DOHH2 (cell line): ENCODE results near the gene TTLL8.
"Not testable (repeated sequence)": the region's sequence is repeated elsewhere in the genome, so short reads cannot be mapped to it uniquely, and the experiment has no call there.

Source experiments
- H3F3A ChIP-seq: fragments of 200-600 bp; sonication (generic), shearing (Covaris generic); 2 replicates; pipeline ENCODE4 v1.6.0; 2016; ENCODE audit warnings: antibody characterized with exemption, mild to moderate bottlenecking; ENCODE audit not compliant: control insufficient read depth, insufficient read depth
- H3K27ac ChIP-seq: fragments of 200-600 bp; sonication (generic); 2 replicates; pipeline ENCODE4 v1.5.1; 2014; ENCODE audit warnings: low read depth, mild to moderate bottlenecking, low read length, moderate library complexity
- H3K27me3 ChIP-seq: fragments of 200-600 bp; sonication (generic); 2 replicates; pipeline ENCODE4 v1.6.1; 2014; ENCODE audit warnings: mild to moderate bottlenecking, low read length, mixed read lengths; ENCODE audit not compliant: control insufficient read depth
- H3K36me3 ChIP-seq: fragments of 200-600 bp; sonication (generic); 2 replicates; pipeline ENCODE4 v1.6.1; 2014; ENCODE audit warnings: mild to moderate bottlenecking, low read length, moderate library complexity, mixed read lengths; ENCODE audit not compliant: control insufficient read depth
- H3K4me1 ChIP-seq: fragments of 200-600 bp; sonication (generic); 2 replicates; pipeline ENCODE4 v1.6.1; 2014; ENCODE audit warnings: mild to moderate bottlenecking, low read length, mixed read lengths; ENCODE audit not compliant: control insufficient read depth
- H3K4me2 ChIP-seq: fragments of 200-600 bp; sonication (generic); 2 replicates; pipeline ENCODE4 v1.6.0; 2014; ENCODE audit warnings: mild to moderate bottlenecking, low read length, moderate library complexity
- H3K4me3 ChIP-seq: fragments of 200-600 bp; sonication (generic); 2 replicates; pipeline ENCODE4 v1.5.1; 2014; ENCODE audit warnings: mild to moderate bottlenecking, low read length, mixed read lengths
- H3K79me2 ChIP-seq: fragments of 200-600 bp; sonication (generic); 2 replicates; pipeline ENCODE4 v1.6.1; 2014; ENCODE audit warnings: mild to moderate bottlenecking, low read length, mixed read lengths; ENCODE audit not compliant: control insufficient read depth
- H3K9me2 ChIP-seq: fragments of 200-600 bp; sonication (generic); replicated peaks from 2 replicates; pipeline ENCODE4 v1.6.1; 2014; ENCODE audit warnings: mild to moderate bottlenecking, low read length, mixed read lengths; ENCODE audit not compliant: control insufficient read depth
- H3K9me3 ChIP-seq: fragments of 200-600 bp; sonication (generic); 2 replicates; pipeline ENCODE4 v1.6.1; 2014; ENCODE audit warnings: antibody characterized with exemption, low read length, mixed read lengths; ENCODE audit not compliant: control insufficient read depth, insufficient read depth
- H4K20me1 ChIP-seq: fragments of 200-600 bp; sonication (generic); 2 replicates; pipeline ENCODE4 v1.6.0; 2014; ENCODE audit warnings: low read depth, mild to moderate bottlenecking, antibody characterized with exemption, low read length, moderate library complexity; ENCODE audit not compliant: control insufficient read depth, insufficient read depth
- CTCF ChIP-seq: fragments of 200-600 bp; sonication (generic); IDR thresholded peaks from one replicate; pipeline ENCODE4 v1.5.1; 2014; ENCODE audit warnings: antibody characterized with exemption, mild to moderate bottlenecking, low read depth, low read length; ENCODE audit not compliant: poor library complexity, severe bottlenecking
- EZH2phosphoT487 ChIP-seq: fragments of 200-600 bp; sonication (generic); IDR thresholded peaks from 2 replicates; pipeline ENCODE4 v1.6.1; 2017; ENCODE audit warnings: borderline replicate concordance, mild to moderate bottlenecking, antibody characterized with exemption, low read length, moderate library complexity, mixed read lengths

TTLL8 gene

GRCh38 chr22:49991167-49991566 is 66.9 kb downstream of the TTLL8 start:
- no peaks in the 10 kb centered on the region for H3K9me2 ChIP-seq
- TF ChIP-seq CTCF (no peak), EZH2phosphoT487 (no peak)
- peaks cover 6% of the 10 kb centered on the region for H3K9me3 ChIP-seq
- H3K79me2 ChIP-seq, result no peaks in the 10 kb centered on the region
- no peak overlapping the region for H3K4me2 ChIP-seq
- H3K27me3 ChIP-seq, result no peaks in the 10 kb centered on the region
- H4K20me1 ChIP-seq, result no peaks in the 10 kb centered on the region
- H3F3A ChIP-seq, result no peaks in the 10 kb centered on the region
- no peak overlapping the region for H3K4me3 ChIP-seq
- H3K36me3 ChIP-seq, result no peaks in the 10 kb centered on the region
- H3K4me1 ChIP-seq, result peaks cover 11% of the 10 kb centered on the region
- no peak overlapping the region for H3K27ac ChIP-seq

GRCh38 chr22:49989826-49990225 is 68.3 kb downstream of the TTLL8 start:
- H4K20me1 ChIP-seq, H3K79me2 ChIP-seq, H3K4me3 ChIP-seq, H3K27ac ChIP-seq, H3K36me3 ChIP-seq, H3K4me2 ChIP-seq, H3F3A ChIP-seq, H3K9me2 ChIP-seq, H3K9me3 ChIP-seq, H3K27me3 ChIP-seq: not testable (repeated sequence)
- H3K4me1 ChIP-seq, result peaks cover 11% of the 10 kb centered on the region

GRCh38 chr22:49986325-49986724 is 71.8 kb downstream of the TTLL8 start:
- Histone ChIP-seq H3K4me1 (no peaks in the 10 kb centered on the region), H3F3A (no peaks in the 10 kb centered on the region), H3K4me2 (no peak overlapping the region), H3K9me3 (peaks cover 9% of the 10 kb centered on the region), H3K27me3 (no peaks in the 10 kb centered on the region), H4K20me1 (no peaks in the 10 kb centered on the region), H3K27ac (no peak overlapping the region), H3K79me2 (no peaks in the 10 kb centered on the region), H3K36me3 (no peaks in the 10 kb centered on the region), H3K9me2 (no peaks in the 10 kb centered on the region), H3K4me3 (no peak overlapping the region)
- TF ChIP-seq EZH2phosphoT487 (no peak), CTCF (no peak)

GRCh38 chr22:49983148-49984042 is 74.7 kb downstream of the TTLL8 start:
- H3K36me3 ChIP-seq, result no peaks in the 10 kb centered on the region
- no peaks in the 10 kb centered on the region for H4K20me1 ChIP-seq
- TF ChIP-seq CTCF (no peak), EZH2phosphoT487 (no peak)
- no peaks in the 10 kb centered on the region for H3K9me2 ChIP-seq
- peaks cover 6% of the 10 kb centered on the region for H3K4me1 ChIP-seq
- peaks cover 9% of the 10 kb centered on the region for H3F3A ChIP-seq
- H3K27me3 ChIP-seq, result no peaks in the 10 kb centered on the region
- no peak overlapping the region for H3K4me3 ChIP-seq
- peaks cover 9% of the 10 kb centered on the region for H3K9me3 ChIP-seq
- H3K27ac ChIP-seq, result no peak overlapping the region
- no peaks in the 10 kb centered on the region for H3K79me2 ChIP-seq
- H3K4me2 ChIP-seq, result no peak overlapping the region

- peaks cover 18% of the 10 kb centered on the region for H3F3A ChIP-seq
- H3K4me3 ChIP-seq, H4K20me1 ChIP-seq, H3K36me3 ChIP-seq, H3K4me2 ChIP-seq, H3K9me2 ChIP-seq, H3K79me2 ChIP-seq, H3K27ac ChIP-seq, H3K9me3 ChIP-seq, H3K27me3 ChIP-seq, H3K4me1 ChIP-seq: not testable (repeated sequence)
Measured at GRCh38 chr22:49981799-49982198, 76.3 kb downstream of the TTLL8 start.
